ENCODE data around the gene CDH6.

Gene CDH6

DNA sequence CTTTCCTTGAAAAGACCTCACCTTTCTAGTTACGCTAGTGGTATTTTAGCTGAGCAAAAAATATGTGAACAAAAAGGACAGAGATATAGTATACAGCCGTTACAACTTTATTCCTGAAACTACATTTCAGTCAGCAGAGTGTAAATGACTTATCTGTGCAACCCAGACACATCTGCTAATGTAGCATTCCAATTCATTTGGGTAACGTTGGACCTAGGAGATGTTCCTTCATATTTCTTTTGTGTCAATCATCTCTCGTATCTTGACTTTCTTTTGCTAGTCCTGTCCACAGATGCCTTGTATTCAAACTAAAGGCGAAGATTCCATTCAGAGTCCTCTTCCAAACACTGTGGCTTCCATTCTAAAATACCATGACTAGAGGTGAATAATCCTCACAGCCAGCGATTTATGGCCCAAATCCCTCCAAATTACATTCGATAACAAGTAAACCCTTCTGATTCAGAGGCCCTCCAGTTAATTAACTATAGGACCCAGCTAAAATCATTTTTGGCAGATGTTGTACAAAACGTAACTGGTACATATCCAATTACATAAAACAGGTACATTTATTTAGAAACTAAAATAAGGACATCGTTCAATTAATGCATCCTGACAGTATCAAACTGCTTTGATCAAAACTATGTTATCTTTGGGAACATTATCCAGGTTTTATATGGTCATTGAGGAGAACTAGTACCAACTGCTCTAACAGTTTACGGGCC, 182.7 kb downstream of the CDH6 start:
- no peak for TF ChIP-seq CTCF (conservative IDR thresholded peaks at IDR 0.05; ENCODE audit: low read length)
- H3K4me3 ChIP-seq (ENCODE audit: low read length) = no peak overlapping the region

GRCh38 chr5:31377274-31377946, 183.9 kb downstream of the CDH6 start:
- DNase-seq (ENCODE audit: low read depth) = no peak
- no peak for TF ChIP-seq CTCF (conservative IDR thresholded peaks at IDR 0.05; ENCODE audit: low read length)
- no peak overlapping the region for H3K4me3 ChIP-seq (ENCODE audit: low read length)

More for the DNA sequence above, 182.7 kb downstream of the CDH6 start:
- no peak for DNase-seq (ENCODE audit: low read depth)

GRCh38 chr5:31378136-31378535, 184.7 kb downstream of the CDH6 start:
- no peak for TF ChIP-seq CTCF (conservative IDR thresholded peaks at IDR 0.05; ENCODE audit: low read length)
- no peak for DNase-seq (ENCODE audit: low read depth)

More at GRCh38 chr5:31378136-31378535, 184.7 kb downstream of the CDH6 start:
- no peak overlapping the region for H3K4me3 ChIP-seq (ENCODE audit: low read length)
